HG03342 (cell line): ENCODE measurements around the gene C1QTNF12.
A peak's percentile ranks its signal among the peaks of the same experiment; 100 is the strongest.

Experiments
- ATAC-seq: cut with Tn5 transposase; IDR thresholded peaks from one replicate; pipeline ENCODE4 v1.9.1; 2021; ENCODE audit warnings: mild to moderate bottlenecking, moderate library complexity; ENCODE audit not compliant: unreplicated experiment

C1QTNF12 gene

DNA sequence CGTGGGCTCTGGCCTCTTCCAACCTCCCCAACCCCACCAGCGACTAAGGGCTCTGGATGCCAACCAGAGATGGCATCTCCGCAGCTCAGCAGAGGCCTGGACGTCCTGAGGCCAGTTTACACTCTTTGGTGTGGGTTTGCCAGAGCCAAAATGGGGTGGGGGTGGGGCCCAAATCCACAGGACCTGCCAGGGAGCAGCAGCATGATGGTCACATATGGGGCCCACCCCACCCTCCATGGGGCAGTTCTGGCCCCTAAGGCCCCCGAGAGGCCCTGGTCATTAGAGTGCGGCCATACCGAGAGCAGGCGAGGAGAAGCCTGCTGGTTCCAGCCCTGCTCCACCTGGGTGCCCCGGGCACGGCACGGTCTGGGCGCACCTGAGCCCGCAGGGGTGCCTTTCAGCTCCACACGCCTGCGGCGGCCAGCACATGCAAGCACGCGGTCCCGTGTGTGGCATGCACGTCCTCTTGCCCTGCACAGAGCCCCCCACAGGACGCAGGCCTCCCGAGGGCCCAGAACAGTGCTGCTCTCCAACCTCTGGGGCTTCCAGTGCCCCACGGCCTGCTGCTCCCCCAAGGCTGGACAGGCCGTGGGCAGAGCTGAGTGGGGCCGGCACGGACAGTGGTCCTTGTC is 4.8 kb downstream of the C1QTNF12 start:
- no peak for ATAC-seq

DNA sequence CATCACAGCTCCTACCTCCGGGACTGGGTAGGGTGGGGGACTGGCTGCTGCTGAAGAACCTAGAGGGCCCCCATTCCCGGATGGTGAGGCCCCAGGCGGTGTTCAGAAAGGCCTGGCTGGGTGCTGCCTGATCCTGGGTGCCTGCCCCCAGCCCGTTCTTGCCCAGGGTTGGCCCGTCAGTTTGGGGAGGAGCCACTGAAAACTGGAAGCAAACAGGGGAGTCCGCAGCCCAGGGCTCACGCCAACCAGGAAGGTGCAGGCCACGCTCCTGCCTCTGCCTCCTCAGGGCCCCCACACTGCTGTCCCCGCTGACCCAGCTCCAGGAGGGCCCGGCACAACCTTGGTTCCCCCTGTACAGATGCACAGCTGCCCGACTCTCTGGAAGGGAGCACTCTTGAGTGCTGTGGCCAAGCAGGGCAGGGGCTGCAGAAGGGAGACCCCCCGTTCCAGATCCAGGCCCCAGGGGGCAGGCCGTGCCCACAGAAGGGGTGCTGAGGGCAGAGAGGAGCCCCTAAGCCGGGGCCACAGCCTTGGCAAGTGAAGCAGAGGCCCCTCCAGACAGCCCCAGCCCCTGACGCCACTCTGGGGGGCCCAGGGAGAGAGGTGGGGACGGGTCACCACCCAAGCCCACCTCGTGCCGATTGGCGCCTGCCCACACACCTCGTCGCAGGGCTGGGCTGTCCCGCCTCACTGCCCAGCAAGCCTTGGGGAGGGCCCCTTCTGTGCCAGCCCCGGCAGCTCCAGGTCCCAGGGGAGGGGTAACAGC is 5.5 kb downstream of the C1QTNF12 start:
- ATAC-seq = no peak

DNA sequence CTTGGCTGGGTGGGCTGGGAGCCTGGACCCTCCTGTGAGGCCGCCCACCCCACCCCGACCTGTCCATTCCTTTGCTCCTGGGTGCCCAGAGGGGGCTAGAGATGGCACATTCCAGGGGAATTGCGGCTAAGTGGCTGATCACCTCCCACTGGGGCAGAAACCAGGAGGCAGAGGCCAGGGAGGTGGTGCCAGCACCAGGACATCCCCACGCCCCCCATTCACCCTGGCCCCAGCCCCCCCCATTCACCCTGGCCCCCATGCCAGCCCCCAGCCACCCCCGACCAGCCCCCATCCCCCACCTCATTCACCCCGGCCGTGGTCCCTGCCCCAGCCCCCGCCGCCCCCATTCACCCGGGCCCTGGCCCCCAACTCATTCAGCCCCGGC is 6.2 kb downstream of the C1QTNF12 start:
- no peak for ATAC-seq

DNA sequence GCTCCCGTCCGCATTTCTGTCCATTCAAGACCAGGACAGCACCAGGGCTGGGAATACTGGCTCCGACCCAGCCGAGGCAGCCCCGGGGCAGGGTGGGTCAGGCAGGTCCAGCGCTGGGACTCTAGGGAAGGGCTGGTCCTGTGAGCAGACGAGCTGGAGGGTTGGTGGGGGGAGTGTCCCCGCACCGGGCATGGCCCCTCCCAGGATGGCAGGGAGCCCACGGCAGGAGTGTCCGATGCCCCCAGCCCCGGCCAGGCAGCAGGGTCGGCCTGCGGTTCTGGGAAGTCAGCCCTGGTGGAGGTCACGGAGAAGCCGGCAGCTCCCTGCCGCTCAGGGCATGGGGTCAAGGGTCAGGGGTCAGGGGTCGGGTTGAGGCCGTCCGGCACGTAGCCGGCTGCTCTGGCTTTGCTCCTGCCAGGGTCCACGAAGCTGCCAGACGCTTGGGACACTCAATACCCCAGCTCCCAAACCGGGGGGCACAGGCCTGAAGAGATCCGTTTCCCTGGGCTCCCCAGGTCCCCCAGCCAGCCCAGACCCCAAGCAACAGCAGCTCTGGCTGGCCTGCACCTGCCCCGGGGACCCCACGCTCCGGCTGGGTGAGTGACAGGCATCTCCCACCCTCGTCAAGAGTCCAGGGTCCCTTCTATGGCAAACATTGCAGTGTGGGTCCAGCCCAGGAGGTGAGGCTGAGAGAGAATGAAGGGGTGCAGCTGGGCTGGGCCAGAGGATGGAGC is 6.7 kb downstream of the C1QTNF12 start:
- no peak for ATAC-seq

DNA sequence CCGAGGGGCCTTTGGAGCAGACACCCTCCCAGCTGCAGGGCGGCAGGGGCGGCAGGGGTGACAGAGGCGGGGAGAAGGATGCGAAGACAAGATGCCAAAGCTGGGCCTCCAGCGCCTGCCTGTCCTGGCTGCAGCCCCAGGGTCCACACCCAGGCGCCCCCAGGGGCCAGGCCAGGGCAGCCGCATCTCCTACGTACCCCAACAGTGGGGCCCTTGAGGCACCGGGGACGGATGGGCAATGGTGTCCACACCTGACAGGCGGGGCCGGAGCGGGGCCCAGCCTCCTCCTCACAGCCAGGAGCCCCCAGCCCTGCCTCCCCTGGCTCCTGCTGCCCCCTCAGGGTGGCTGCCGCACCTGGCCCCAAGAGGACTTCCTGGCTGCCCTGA is 7.3 kb downstream of the C1QTNF12 start:
- ATAC-seq = no peak

DNA sequence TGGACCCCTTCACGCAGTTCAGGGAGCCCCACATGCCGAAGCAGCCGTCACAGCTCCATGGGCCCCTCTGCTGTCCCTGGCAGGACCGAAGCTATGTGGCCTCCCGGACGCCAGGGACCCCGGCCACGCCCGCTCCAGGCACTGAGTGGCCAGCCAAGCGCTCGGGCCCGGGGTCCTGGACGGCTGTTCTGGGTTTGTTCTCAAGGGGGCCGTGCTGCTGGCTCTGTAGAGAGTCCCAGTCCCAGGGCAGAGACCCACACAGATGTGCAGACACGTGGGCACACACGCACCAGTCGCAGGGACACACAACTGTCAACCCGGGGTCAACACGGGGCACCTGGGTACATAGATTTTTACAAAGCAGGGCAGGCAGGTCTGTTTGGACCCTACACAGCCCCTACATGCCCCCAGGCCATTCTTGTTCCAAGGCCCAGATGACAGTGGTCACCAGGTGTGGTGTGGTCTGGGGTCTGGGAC is 7.8 kb downstream of the C1QTNF12 start:
- ATAC-seq = no peak

DNA sequence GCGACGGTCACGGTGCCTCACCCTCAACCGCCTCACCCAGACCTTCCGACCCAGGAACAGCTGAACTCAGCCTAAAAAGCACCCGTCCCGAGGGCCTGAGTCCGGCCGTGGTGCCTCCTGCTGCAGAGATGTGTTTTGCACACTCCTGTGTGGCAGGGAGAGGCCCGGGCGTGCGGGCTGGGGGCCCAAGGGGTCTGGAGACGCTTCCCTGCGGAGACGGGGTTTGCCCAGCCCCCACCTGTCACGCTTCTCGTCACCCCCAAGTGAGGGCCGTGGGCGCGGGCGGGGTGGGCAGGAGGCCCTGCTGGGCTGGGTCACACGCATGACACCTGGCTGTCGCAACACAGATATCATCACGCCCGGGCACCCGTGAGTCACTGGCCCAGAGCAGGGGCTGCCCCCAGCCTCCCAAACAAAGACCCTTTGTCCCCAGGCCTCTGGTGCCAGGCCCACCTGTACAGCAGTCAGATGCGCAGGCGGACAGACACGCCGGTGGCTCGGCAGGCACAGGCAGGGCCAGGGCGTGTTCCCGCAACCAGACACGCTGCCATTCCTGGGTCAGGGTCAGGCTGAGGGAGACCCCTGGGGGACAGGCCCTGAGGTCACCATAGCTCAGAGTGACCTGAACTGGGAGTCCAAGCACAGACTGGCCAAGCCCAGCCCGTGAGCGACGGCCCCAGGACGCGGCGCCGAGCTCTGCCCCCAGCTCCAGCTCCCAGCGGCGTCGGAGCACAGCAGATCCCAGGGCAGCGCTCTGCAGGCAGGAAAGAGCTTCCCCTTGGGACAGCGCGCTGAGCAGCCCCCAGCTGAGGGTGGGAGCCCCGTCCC is 8.4 kb downstream of the C1QTNF12 start:
- ATAC-seq = no peak

DNA sequence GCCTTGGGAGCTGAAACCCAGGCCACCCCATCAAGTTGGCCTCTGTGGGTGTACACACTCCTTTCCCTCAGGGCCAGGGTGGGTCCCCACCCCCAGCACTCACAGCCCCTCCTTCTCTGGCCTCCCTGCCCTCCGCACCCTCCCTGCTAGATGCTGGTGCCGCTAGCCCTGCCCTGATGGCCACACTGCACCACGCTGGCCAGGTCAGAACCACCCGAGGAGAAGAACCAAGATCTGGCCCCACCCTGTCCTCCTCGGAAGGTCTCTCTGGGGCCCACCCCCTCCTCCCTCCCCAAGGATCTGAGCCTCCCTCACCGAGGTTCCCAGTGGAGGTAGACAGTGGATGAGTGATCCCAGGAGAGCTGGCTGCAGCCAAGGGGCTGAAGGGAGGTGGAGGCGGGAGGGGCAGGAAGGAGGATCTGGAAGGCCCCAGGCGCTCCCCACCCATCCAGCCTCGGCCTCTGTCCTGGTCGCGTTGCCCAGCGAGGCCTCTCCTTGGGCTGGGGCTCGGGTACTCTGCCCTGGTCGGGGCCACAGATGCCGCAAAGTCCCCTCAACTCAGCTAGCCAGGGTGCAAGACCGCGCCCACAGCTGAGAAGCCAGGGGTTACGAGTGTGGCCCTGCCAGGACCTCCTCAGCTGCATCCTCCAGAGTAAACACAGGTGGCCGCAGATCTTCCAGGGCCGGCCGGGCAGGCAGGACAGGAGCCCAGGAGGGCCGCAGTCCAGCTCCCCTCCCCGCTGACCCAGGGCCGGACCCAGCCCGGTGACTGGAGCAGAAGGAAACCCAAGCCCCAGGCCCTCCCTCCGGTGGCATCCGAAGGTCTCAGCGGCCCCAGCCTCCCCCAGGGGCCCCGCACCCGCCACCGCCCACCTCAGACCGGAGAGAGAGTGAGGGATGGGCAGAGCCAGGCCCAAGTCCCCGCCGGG is 9.3 kb downstream of the C1QTNF12 start:
- no peak for ATAC-seq

DNA sequence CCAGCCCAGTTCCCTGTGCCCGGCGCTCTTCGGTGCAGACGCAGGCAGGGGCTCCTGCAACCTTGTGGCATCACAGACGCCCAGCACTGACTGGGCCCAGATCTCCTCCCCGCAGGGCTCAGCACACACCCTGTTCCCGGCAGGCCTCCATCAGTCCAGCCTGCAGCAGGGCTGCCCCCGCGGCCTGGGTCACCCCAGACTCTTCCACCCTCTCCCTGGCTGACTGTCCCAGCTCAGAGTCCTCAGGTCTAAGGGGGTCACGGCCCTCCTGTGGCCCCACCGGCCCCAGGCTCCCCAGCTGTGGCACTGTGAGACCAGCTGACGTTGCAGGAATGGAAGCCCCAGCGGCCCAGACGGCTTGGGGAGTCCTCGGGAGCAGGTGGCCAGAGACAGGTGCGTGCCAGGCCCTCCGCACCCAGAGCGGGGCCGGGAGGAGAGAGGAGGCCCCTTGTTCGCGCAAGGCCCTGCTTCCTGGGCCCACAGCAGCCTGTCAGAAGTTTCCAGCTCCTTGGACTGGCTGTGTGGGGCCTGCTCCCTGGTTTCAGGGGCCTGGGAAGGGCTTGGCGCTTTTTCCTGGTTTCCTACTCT is 10.3 kb downstream of the C1QTNF12 start:
- ATAC-seq = no peak

DNA sequence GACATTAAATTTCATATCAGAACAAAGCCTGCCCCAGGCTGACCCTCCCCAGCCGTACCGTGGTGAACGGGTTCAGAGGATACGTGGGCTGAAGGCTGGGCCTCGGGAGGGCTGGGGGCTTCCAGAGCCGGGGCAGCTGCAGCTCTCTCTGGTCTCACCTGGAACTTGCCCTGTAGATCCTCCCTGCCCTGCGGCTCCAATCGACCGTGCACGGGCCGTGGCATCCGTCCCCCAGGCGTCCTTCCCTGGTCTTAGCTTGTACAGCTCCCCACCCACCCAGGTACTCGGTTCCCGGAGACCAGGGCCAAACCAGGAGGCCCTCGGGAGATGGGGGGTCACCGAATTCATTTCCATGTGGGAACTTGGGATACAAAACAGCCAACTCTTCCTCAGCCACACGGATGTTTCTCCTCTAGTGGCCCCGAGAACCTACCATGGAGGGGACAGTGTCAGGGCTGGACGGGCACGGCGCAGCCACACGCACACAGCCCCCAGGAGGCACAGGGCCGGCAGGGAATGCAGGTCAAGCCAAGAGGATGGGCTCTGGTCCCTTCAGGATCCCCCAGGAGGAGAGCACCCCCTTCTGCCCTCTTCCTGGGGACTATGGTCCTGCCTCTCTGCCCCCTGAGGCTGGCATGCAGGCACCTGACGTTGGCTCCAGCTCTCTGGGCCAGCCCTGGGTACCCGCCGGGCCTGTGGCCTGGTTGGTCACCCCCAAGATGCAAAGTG is 11.3 kb downstream of the C1QTNF12 start:
- ATAC-seq = no peak

DNA sequence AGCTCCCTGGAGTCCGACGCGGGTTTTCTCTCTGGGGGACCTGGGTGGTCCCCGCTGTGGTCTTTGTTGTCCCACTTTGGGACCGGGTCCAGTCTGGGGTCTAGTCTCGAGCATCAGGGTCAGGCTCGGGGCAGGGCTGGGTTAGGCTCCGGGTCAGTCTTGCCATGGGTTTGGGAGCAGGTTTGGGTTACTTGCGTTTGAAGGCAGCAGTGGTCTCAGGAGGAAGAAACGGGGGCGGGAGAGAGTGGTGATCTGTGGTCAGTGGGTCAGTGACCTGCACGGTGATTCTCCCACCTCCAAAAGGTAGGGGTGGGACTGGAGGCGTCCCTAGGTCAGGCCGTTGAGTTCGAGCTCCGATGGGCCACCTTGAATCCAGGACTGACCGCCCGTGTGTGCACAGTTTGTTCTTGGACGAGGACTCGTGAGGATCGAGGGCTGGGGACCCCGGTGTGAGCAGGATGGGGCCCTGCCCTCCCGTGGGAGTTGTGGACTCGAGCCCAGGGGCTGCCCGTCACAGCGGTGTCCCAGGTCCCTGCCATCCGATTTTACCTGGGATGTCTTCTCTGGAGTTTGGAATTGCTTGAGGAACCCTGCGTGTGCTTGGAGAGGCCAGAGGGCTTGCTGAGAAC is 12.2 kb downstream of the C1QTNF12 start:
- no peak for ATAC-seq

DNA sequence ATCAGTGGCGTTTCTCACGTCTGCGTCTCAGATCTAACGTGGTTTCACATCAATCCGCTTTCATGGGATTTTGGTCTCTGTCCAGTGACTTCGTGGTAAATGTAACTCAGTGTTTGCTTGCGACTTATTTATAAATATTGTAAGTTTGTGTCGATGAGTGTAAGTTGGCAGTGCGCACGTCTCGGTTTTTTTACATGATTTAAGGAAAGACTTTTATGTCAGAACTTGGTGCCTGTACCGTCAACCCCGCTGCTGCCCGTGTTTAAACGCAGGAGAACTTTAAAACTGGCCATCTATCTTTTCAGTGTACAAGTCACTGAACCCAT is 13.0 kb downstream of the C1QTNF12 start:
- ATAC-seq = no peak

DNA sequence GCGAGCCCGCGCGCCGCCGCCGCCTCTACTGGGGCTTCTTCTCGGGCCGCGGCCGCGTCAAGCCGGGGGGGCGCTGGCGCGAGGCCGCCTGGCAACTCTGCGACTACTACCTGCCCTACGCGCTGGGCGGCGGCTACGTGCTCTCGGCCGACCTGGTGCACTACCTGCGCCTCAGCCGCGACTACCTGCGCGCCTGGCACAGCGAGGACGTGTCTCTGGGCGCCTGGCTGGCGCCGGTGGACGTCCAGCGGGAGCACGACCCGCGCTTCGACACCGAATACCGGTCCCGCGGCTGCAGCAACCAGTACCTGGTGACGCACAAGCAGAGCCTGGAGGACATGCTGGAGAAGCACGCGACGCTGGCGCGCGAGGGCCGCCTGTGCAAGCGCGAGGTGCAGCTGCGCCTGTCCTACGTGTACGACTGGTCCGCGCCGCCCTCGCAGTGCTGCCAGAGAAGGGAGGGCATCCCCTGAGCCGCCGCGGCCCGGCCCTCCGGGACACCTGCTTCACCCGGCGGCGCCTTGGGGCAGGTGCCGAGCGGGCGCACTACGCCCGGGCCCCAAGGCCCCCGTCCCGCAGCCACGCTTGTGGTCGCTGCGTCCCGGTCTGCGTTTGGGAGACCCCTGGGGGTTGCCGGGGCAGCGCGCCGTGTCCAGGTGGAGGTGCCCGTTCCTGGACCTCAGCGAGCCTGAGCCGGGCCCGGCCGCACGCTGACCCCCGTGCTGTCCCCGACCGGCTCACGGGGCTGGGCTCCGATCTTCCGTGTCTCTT is 13.5 kb downstream of the C1QTNF12 start:
- ATAC-seq = no peak

DNA sequence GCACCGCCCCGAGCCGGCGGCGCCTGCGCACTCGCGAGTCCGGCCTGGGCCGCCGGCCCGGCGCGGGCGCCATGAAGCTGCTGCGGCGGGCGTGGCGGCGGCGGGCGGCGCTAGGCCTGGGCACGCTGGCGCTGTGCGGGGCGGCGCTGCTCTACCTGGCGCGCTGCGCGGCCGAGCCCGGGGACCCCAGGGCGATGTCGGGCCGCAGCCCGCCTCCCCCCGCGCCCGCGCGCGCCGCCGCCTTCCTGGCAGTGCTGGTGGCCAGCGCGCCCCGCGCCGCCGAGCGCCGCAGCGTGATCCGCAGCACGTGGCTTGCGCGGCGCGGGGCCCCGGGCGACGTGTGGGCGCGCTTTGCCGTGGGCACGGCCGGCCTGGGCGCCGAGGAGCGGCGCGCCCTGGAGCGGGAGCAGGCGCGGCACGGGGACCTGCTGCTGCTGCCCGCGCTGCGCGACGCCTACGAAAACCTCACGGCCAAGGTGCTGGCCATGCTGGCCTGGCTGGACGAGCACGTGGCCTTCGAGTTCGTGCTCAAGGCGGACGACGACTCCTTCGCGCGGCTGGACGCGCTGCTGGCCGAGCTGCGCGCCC is 14.2 kb downstream of the C1QTNF12 start, which contains the start of gene B3GALT6:
Gene B3GALT6 (plus strand): TSS at position 30 of the 588 bp plus-strand sequence. CDS start 42 bp downstream, at position 72.
- no peak for ATAC-seq

DNA sequence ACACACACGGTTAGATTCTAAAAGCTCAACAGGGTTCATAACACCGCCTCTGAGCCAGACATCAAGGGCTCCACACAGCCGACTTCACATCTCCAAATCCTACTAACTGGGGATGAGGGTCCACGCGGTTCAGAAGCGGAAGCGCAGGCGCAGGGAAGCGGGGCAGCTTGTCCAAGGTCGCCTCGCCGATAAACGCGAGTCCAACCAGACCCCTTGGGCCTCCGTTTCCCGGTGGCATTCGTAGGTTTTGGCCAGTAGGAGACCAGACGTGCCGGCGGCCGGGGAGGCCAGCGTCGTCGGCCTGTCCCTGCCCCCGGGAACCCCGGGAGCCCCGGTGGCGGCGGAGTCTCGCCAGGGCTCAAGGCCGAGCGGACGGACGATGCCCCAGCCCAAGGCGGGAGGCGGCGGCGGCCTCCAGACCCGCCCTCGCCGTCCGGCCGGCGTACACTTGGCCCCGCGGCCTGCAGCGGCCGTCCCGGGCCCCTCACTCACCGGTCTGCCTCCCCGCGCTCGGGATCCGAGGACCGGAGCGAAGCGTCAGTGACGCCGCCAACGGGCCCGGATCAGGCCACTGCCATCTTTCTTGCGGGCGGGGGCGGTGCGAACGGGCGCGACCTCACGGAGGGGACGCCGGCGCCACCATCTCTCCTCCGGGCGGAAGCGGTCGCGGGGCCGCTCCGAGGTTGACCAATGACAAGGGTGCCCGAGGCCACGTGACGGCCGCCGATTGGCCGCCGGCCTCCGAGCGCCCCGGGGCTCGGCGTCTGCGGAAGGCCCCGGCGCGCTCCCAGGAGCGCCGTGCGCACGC is 14.9 kb downstream of the C1QTNF12 start, which contains the start of gene SDF4:
Gene SDF4 (minus strand): TSS at position 602 of the 808 bp plus-strand sequence. CDS start 3,229 bp downstream, outside the sequence.
- peak; percentile 92 for ATAC-seq

DNA sequence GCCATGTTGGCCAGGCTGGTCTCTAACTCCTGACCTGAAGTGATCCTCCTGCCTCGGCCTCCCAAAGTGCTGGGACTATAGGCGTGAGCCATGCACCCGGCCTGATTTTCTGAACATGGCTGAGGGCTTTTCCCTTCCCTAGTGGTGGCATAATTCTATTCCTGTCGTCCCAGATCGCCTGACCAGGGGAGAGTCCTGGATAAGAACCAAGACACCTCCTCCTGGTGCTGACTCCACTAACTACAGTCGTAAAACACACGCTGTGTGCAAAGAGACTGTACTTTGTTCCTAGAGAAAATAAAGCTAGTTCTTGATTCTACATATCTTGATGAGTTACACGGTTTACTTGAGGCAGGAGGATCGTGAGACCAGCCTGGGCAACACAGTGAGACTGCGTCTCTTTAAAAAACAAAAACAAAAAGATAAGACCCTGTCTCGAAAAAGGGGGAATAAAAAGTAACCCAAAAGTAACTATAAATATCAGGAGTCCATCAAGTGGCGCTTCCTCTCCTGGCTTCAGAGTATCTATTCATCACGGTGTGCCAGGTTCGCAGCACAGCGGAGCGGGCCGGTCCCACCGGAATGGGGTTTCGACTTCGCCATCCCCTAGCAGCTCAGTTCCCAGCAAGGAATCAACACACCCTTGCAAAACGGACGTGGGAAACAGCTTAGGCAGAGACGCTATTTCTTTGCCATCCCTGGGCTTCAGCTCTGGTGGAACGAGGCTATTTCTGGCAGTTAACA is 15.7 kb downstream of the C1QTNF12 start:
- ATAC-seq = no peak
